Chondrocyte (in vitro differentiated cells): ENCODE results near the gene MAN2A1. TPM values are rescaled to one million over a fixed set of nuclear protein-coding genes. Genes with fewer than 3 reads are reported as not detected.
"Not testable (repeated sequence)": the region's sequence is repeated elsewhere in the genome, so short reads cannot be mapped to it uniquely, and the experiment has no call there.

Experiments used
- DNase-seq: peaks from one replicate; pipeline ENCODE4 v3.0.0; 2021; ENCODE audit warnings: mixed read lengths, low spot score
- H3K27ac Mint-ChIP-seq: one replicate; pipeline ENCODE4 v1.8.0; 2021; ENCODE audit warnings: mild to moderate bottlenecking, moderate library complexity, mixed read lengths; ENCODE audit not compliant: unreplicated experiment
- H3K27me3 Mint-ChIP-seq: 2 replicates; pipeline ENCODE4 v1.8.0; 2021; ENCODE audit warnings: low read depth, mixed read lengths
- H3K36me3 Mint-ChIP-seq: 2 replicates; pipeline ENCODE4 v1.8.0; 2021; ENCODE audit warnings: low read depth, mixed read lengths
- H3K4me1 Mint-ChIP-seq: 2 replicates; pipeline ENCODE4 v1.8.0; 2021; ENCODE audit warnings: low read depth, mild to moderate bottlenecking, mixed read lengths
- H3K4me3 Mint-ChIP-seq: one replicate; pipeline ENCODE4 v1.8.0; 2021; ENCODE audit warnings: mild to moderate bottlenecking, moderate library complexity, mixed read lengths; ENCODE audit not compliant: unreplicated experiment
- H3K9me3 Mint-ChIP-seq: 2 replicates; pipeline ENCODE4 v1.8.0; 2021; ENCODE audit warnings: low read depth, mixed read lengths
- total RNA-seq: library from RNA; stranded (reverse); gene quantifications from 3 replicates; pipeline ENCODE4 v1.2.1, GENCODE V29; 2021
- TF ChIP-seq, protein P1 (sequence below): fragments of 200-600 bp; sonication (generic); IDR thresholded peaks from 2 replicates; pipeline ENCODE4 v1.5.0; 2021; ENCODE audit warnings: antibody characterized with exemption, mild to moderate bottlenecking, moderate library complexity

Gene MAN2A1
- total RNA-seq, 1 donor from 2014 or later, result 75.0 TPM

- no peaks in the 10 kb centered on the region for H3K9me3 Mint-ChIP-seq
- peaks cover 23% of the 10 kb centered on the region for H3K4me1 Mint-ChIP-seq
- no peak for DNase-seq
- no peak overlapping the region for H3K27ac Mint-ChIP-seq
- H3K27me3 Mint-ChIP-seq, result no peaks in the 10 kb centered on the region
- peaks cover 19% of the 10 kb centered on the region for H3K36me3 Mint-ChIP-seq
- TF ChIP-seq, protein P1, sequence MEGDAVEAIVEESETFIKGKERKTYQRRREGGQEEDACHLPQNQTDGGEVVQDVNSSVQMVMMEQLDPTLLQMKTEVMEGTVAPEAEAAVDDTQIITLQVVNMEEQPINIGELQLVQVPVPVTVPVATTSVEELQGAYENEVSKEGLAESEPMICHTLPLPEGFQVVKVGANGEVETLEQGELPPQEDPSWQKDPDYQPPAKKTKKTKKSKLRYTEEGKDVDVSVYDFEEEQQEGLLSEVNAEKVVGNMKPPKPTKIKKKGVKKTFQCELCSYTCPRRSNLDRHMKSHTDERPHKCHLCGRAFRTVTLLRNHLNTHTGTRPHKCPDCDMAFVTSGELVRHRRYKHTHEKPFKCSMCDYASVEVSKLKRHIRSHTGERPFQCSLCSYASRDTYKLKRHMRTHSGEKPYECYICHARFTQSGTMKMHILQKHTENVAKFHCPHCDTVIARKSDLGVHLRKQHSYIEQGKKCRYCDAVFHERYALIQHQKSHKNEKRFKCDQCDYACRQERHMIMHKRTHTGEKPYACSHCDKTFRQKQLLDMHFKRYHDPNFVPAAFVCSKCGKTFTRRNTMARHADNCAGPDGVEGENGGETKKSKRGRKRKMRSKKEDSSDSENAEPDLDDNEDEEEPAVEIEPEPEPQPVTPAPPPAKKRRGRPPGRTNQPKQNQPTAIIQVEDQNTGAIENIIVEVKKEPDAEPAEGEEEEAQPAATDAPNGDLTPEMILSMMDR, result no peak
- H3K4me3 Mint-ChIP-seq, result no peak overlapping the region
Observed at GRCh38 chr5:109823597-109823996, 133.9 kb downstream of the MAN2A1 start.

DNA sequence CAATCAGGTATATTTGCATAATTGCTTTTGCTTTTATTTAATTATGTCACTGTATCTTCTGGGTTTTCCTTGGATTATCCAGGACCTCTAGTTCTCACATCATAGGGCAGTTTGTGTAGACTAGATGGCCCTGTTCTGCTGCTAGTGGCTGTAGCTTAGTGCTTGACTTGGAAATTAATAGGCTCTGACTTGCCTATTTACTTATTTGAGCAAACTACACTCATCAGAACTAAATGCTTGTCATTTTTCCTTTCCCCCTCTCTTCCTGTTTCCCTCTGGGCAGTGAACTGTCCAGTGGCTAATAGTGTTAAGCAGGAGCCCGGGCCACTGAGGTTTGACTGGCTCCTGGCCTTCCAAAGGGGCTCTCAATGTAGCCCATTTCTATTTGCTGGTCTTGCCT lies 135.7 kb downstream of the MAN2A1 start:
- Mint-ChIP-seq H3K4me3 (no peak overlapping the region), H3K4me1 (peaks cover 34% of the 10 kb centered on the region), H3K9me3 (no peaks in the 10 kb centered on the region), H3K27me3 (no peaks in the 10 kb centered on the region), H3K27ac (peak overlapping the region; percentile 22), H3K36me3 (peaks cover 13% of the 10 kb centered on the region)
- TF ChIP-seq, protein P1, result no peak
- DNase-seq, result no peak

DNA sequence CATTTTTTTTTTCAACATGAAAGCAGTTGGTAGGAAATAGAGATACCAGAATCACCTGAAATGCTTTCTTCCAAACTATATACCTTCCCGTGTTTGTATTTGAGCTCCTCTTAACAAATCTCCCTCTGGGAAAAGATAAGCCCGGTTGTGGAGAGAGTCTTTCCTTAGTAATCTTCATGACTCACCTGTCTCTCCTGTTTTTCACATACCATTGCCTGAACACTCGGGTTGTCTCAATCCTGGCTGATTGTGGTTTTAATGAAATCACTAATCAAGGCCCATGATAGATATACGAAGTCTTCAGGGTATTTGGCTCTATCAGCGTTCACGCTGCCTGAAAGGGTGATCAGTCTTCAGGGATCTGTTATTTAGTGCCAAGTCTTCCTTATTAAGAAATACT lies 136.7 kb downstream of the MAN2A1 start:
- H3K27me3 Mint-ChIP-seq, result no peaks in the 10 kb centered on the region
- no peak overlapping the region for H3K27ac Mint-ChIP-seq
- TF ChIP-seq, protein P1, result no peak
- peaks cover 14% of the 10 kb centered on the region for H3K36me3 Mint-ChIP-seq
- H3K9me3 Mint-ChIP-seq, result no peaks in the 10 kb centered on the region
- H3K4me1 Mint-ChIP-seq, result peaks cover 37% of the 10 kb centered on the region
- H3K4me3 Mint-ChIP-seq, result no peak overlapping the region
- no peak for DNase-seq

DNA sequence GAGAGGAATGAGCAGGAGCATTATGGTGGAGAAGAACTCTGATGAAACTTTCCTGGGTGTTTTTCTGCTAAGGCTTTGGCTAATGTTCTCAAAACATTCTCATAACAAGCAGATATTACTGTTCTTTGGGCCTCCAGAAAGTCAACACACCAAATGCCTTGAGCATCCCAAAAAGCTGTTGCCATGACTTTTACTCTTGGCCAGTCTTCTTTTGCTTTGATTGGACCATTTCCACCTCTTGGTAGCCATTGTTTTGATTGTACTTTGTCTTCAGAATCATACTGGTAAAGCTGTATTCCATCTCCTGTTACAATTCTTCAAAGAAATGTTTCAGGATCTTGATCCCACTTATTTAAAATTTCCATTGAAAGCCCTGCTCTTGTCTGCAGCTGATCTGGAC lies 139.6 kb downstream of the MAN2A1 start:
- DNase-seq, result no peak
- H3K4me1 Mint-ChIP-seq, result peaks cover 30% of the 10 kb centered on the region
- no peaks in the 10 kb centered on the region for H3K9me3 Mint-ChIP-seq
- no peak overlapping the region for H3K4me3 Mint-ChIP-seq
- peaks cover 20% of the 10 kb centered on the region for H3K36me3 Mint-ChIP-seq
- H3K27me3 Mint-ChIP-seq, result no peaks in the 10 kb centered on the region
- TF ChIP-seq, protein P1, result no peak
- H3K27ac Mint-ChIP-seq, result no peak overlapping the region

DNA sequence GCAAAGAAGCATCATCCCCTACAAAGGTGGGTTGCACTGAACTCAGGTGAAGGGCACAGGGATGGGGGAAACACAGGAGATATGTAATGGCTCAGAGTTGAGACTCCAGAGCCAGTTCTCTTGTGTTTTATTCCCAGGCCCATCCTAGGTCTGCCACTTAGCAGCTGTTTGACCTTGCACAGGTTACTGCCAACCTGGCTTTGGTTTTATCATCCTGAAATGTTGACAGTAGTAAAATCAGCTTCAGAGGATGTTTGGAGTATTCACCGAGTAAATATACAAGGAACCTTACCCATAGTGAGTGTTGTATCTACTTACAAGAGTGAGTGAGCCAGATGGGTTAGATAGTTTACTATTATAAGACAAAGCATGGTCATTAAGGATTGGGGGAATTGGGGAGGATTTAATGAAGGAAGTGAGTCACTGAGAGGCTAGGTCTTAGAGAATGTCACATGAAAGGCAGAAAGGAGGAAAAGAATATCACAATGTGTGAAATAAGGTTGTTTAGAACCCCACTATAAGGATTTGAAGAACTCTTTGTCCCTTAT lies 141.3 kb downstream of the MAN2A1 start:
- no peak for DNase-seq
- TF ChIP-seq, protein P1, result no peak
- Mint-ChIP-seq H3K27ac (no peak overlapping the region), H3K4me3 (no peak overlapping the region), H3K9me3 (no peaks in the 10 kb centered on the region), H3K36me3 (peaks cover 10% of the 10 kb centered on the region), H3K4me1 (peaks cover 19% of the 10 kb centered on the region), H3K27me3 (no peaks in the 10 kb centered on the region)

DNA sequence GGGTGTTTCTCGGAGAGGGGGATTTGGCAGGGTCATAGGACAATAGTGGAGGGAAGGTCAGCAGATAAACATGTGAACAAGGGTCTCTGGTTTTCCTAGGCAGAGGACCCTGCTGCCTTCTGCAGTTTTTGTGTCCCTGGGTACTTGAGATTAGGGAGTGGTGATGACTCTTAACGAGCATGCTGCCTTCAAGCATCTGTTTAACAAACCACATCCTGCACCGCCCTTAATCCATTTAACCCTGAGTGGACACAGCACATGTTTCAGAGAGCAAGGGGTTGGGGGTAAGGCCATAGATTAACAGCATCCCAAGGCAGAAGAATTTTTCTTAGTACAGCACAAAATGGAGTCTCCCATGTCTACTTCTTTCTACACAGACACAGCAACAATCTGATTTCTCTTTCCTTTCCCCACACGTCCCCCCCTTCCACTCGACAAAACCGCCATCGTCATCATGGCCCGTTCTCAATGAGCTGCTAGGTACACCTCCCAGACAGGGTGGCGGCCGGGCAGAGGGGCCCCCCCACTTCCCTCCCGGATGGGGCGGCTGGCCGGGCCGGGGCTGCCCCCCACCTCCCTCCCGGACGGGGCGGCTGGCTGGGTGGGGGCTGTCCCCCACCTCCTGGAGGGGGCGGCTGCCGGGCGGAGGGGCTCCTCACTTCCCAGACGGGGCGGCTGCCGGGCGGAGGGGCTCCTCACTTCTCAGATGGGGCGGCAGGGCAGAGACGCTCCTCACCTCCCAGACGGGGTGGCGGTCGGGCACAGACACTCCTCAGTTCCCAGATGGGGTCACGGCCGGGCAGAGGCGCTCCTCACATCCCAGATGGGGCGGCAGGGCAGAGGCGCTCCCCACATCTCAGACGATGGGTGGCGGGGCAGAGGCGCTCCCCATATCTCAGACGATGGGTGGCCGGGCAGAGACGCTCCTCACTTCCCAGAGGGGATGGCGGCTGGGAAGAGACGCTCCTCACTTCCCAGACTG lies 142.8 kb downstream of the MAN2A1 start:
- not testable (repeated sequence) for DNase-seq, H3K4me3 Mint-ChIP-seq, H3K36me3 Mint-ChIP-seq, H3K27me3 Mint-ChIP-seq, H3K9me3 Mint-ChIP-seq, H3K27ac Mint-ChIP-seq
- peaks cover 31% of the 10 kb centered on the region for H3K4me1 Mint-ChIP-seq
